ENCODE measurements around the gene BACE2.

The BACE2 gene

GRCh38 chr21:41229509-41230248, 61.7 kb downstream of the BACE2 start:
- DNase-seq (ENCODE audit: insufficient read length, low spot score): no peak
- no peak for FAIRE-seq
- TF ChIP-seq CTCF (IDR thresholded peaks at IDR 0.05; ENCODE audit: insufficient read depth, missing control alignments): no peak

GRCh38 chr21:41230497-41230896, 62.5 kb downstream of the BACE2 start:
- TF ChIP-seq CTCF (IDR thresholded peaks at IDR 0.05; ENCODE audit: insufficient read depth, missing control alignments): no peak
- DNase-seq (ENCODE audit: insufficient read length, low spot score) (no peak), FAIRE-seq (no peak)

- FAIRE-seq: no peak
- no peak for TF ChIP-seq CTCF (IDR thresholded peaks at IDR 0.05; ENCODE audit: insufficient read depth, missing control alignments)
- DNase-seq (ENCODE audit: insufficient read length, low spot score): no peak
These were observed 63.1 kb downstream of the BACE2 start for GRCh38 chr21:41231060-41231459.

GRCh38 chr21:41232013-41232412, 64.1 kb downstream of the BACE2 start:
- no peak for FAIRE-seq
- TF ChIP-seq CTCF (IDR thresholded peaks at IDR 0.05; ENCODE audit: insufficient read depth, missing control alignments): no peak
- no peak for DNase-seq (ENCODE audit: insufficient read length, low spot score)

- no peak for FAIRE-seq
- no peak for TF ChIP-seq CTCF (IDR thresholded peaks at IDR 0.05; ENCODE audit: insufficient read depth, missing control alignments)
These were observed 66.0 kb downstream of the BACE2 start for GRCh38 chr21:41233916-41234315.

GRCh38 chr21:41234569-41234968, 66.6 kb downstream of the BACE2 start:
- FAIRE-seq (no peak), DNase-seq (ENCODE audit: insufficient read length, low spot score) (no peak)
- TF ChIP-seq CTCF (IDR thresholded peaks at IDR 0.05; ENCODE audit: insufficient read depth, missing control alignments): no peak

More at GRCh38 chr21:41233916-41234315, 66.0 kb downstream of the BACE2 start:
- no peak for DNase-seq (ENCODE audit: insufficient read length, low spot score)

GRCh38 chr21:41235201-41235600, 67.2 kb downstream of the BACE2 start:
- FAIRE-seq (no peak), DNase-seq (ENCODE audit: insufficient read length, low spot score) (no peak)
- no peak for TF ChIP-seq CTCF (IDR thresholded peaks at IDR 0.05; ENCODE audit: insufficient read depth, missing control alignments)
